DMS114 treated with DMSO at 0.1 percent for 48 hours (cell line): ENCODE results near the gene PNPLA7.
"Not testable (repeated sequence)": the region's sequence is repeated elsewhere in the genome, so short reads cannot be mapped to it uniquely, and the experiment has no call there.

Source experiments
- DNase-seq: peaks from one replicate; lab custom pipeline; 2025; ENCODE audit not compliant: unreplicated experiment; lab: John Stamatoyannopoulos, UW

Gene PNPLA7

GRCh38 chr9:137452761-137453642, 97.2 kb downstream of the PNPLA7 start:
- no peak for DNase-seq

GRCh38 chr9:137452006-137452760, 98.0 kb downstream of the PNPLA7 start:
- DNase-seq = no peak

GRCh38 chr9:137451264-137452005, 98.8 kb downstream of the PNPLA7 start:
- DNase-seq = not testable (repeated sequence)

- DNase-seq = not testable (repeated sequence)
These were observed 99.5 kb downstream of the PNPLA7 start for GRCh38 chr9:137450539-137451222.

- no peak for DNase-seq
These were observed 100.2 kb downstream of the PNPLA7 start for GRCh38 chr9:137449931-137450538.

GRCh38 chr9:137449081-137449844, 100.9 kb downstream of the PNPLA7 start:
- DNase-seq = no peak

- no peak for DNase-seq
These were observed 101.6 kb downstream of the PNPLA7 start for GRCh38 chr9:137448602-137448962.

- no peak for DNase-seq
These were observed 102.2 kb downstream of the PNPLA7 start for GRCh38 chr9:137447722-137448601.

- DNase-seq = no peak
These were observed 103.2 kb downstream of the PNPLA7 start for GRCh38 chr9:137446851-137447471.

GRCh38 chr9:137445930-137446431, 104.2 kb downstream of the PNPLA7 start:
- no peak for DNase-seq

GRCh38 chr9:137445275-137445807, 104.9 kb downstream of the PNPLA7 start:
- peak; percentile 16 for DNase-seq

GRCh38 chr9:137444106-137444790, 106.0 kb downstream of the PNPLA7 start:
- DNase-seq = no peak

- no peak for DNase-seq
These were observed 108.3 kb downstream of the PNPLA7 start for GRCh38 chr9:137441935-137442321.

- DNase-seq = no peak
These were observed 108.8 kb downstream of the PNPLA7 start, which contains the start of gene ENTPD8 for GRCh38 chr9:137441289-137441934. Gene ENTPD8 (minus strand): TSS chr9:137441357. CDS start chr9:137438285, 3,072 bp downstream.

- no peak for DNase-seq
These were observed 111.0 kb downstream of the PNPLA7 start for GRCh38 chr9:137439158-137439714.

GRCh38 chr9:137438591-137439157, 111.5 kb downstream of the PNPLA7 start:
- no peak for DNase-seq
